ENCODE data around the gene CDS2.

DNA sequence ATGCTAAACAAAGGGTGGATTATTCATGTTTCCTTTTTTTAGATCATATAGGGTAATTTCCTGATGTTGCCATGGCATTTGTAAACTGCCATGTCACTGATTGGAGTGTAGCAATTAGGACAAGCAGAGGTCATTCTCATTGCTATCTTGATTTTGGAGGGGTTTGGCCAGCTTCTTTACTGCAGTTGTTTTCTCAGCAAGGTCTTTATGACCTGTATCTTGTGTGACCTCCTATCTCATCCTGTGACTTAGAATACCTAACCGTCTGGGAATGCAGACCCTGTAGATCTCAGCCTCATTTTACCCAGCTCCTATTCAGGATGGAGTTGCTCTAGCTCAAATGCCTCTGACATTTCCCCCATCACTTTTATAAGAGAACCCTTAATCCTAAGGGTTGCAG is 53.6 kb downstream of the CDS2 start:
- TF ChIP-seq, protein P1, sequence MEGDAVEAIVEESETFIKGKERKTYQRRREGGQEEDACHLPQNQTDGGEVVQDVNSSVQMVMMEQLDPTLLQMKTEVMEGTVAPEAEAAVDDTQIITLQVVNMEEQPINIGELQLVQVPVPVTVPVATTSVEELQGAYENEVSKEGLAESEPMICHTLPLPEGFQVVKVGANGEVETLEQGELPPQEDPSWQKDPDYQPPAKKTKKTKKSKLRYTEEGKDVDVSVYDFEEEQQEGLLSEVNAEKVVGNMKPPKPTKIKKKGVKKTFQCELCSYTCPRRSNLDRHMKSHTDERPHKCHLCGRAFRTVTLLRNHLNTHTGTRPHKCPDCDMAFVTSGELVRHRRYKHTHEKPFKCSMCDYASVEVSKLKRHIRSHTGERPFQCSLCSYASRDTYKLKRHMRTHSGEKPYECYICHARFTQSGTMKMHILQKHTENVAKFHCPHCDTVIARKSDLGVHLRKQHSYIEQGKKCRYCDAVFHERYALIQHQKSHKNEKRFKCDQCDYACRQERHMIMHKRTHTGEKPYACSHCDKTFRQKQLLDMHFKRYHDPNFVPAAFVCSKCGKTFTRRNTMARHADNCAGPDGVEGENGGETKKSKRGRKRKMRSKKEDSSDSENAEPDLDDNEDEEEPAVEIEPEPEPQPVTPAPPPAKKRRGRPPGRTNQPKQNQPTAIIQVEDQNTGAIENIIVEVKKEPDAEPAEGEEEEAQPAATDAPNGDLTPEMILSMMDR (conservative IDR thresholded peaks at IDR 0.05; ENCODE audit: low read depth in 2 of 2): no peak
- TF ChIP-seq, protein P2, sequence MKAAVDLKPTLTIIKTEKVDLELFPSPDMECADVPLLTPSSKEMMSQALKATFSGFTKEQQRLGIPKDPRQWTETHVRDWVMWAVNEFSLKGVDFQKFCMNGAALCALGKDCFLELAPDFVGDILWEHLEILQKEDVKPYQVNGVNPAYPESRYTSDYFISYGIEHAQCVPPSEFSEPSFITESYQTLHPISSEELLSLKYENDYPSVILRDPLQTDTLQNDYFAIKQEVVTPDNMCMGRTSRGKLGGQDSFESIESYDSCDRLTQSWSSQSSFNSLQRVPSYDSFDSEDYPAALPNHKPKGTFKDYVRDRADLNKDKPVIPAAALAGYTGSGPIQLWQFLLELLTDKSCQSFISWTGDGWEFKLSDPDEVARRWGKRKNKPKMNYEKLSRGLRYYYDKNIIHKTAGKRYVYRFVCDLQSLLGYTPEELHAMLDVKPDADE (IDR thresholded peaks at IDR 0.05): no peak
- TF ChIP-seq EZH2 (IDR thresholded peaks at IDR 0.05; ENCODE audit: low read depth, unreplicated experiment): no peak
- TF ChIP-seq, protein P3, sequence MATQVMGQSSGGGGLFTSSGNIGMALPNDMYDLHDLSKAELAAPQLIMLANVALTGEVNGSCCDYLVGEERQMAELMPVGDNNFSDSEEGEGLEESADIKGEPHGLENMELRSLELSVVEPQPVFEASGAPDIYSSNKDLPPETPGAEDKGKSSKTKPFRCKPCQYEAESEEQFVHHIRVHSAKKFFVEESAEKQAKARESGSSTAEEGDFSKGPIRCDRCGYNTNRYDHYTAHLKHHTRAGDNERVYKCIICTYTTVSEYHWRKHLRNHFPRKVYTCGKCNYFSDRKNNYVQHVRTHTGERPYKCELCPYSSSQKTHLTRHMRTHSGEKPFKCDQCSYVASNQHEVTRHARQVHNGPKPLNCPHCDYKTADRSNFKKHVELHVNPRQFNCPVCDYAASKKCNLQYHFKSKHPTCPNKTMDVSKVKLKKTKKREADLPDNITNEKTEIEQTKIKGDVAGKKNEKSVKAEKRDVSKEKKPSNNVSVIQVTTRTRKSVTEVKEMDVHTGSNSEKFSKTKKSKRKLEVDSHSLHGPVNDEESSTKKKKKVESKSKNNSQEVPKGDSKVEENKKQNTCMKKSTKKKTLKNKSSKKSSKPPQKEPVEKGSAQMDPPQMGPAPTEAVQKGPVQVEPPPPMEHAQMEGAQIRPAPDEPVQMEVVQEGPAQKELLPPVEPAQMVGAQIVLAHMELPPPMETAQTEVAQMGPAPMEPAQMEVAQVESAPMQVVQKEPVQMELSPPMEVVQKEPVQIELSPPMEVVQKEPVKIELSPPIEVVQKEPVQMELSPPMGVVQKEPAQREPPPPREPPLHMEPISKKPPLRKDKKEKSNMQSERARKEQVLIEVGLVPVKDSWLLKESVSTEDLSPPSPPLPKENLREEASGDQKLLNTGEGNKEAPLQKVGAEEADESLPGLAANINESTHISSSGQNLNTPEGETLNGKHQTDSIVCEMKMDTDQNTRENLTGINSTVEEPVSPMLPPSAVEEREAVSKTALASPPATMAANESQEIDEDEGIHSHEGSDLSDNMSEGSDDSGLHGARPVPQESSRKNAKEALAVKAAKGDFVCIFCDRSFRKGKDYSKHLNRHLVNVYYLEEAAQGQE (IDR thresholded peaks at IDR 0.05; ENCODE audit: unreplicated experiment): no peak
